ENCODE data around the gene LRRC37A3. TPM values are rescaled to one million over a fixed set of nuclear protein-coding genes. Genes with fewer than 3 reads are reported as not detected.

The LRRC37A3 gene
- total RNA-seq, 4 donors from 2014 or later = 3.9 to 24.3 (median 5.9) TPM

DNA sequence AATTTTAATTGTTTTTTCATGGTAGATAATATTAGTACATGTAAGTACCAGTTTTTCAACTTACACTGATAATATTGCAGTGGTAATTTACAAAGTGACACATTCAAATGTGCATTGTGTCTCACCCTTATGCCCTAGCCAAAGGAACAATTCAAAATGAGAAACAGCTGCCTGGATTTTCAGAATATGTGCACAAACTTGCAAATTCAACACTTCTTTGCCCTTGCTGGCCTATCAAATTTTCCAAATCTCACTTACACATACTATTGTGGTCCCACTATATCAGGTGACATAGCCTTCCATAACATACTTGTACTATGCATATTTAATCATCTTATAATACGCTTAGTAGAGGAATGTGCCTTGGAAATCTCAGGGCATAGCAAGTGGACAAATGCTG lies 32.6 kb upstream of the LRRC37A3 start:
- Histone ChIP-seq H3K36me3 (no peaks in the 10 kb centered on the region), H3K27ac (no peak overlapping the region), H3K27me3 (no peaks in the 10 kb centered on the region), H3K4me1 (no peaks in the 10 kb centered on the region), H3K4me3 (no peak overlapping the region), H3K9me3 (no peaks in the 10 kb centered on the region)
- DNase-seq (ENCODE audit: low spot score in 2 of 2) = no peak
- whole genome bisulfite sequencing = 86% methylated on average over 1 of the region's 1 CpG
- TF ChIP-seq POLR2AphosphoS5 (IDR thresholded peaks at IDR 0.05) = no peak
- no peak for TF ChIP-seq POLR2A (IDR thresholded peaks at IDR 0.05)
- TF ChIP-seq EP300 (IDR thresholded peaks at IDR 0.05) = no peak
- TF ChIP-seq, protein P1, sequence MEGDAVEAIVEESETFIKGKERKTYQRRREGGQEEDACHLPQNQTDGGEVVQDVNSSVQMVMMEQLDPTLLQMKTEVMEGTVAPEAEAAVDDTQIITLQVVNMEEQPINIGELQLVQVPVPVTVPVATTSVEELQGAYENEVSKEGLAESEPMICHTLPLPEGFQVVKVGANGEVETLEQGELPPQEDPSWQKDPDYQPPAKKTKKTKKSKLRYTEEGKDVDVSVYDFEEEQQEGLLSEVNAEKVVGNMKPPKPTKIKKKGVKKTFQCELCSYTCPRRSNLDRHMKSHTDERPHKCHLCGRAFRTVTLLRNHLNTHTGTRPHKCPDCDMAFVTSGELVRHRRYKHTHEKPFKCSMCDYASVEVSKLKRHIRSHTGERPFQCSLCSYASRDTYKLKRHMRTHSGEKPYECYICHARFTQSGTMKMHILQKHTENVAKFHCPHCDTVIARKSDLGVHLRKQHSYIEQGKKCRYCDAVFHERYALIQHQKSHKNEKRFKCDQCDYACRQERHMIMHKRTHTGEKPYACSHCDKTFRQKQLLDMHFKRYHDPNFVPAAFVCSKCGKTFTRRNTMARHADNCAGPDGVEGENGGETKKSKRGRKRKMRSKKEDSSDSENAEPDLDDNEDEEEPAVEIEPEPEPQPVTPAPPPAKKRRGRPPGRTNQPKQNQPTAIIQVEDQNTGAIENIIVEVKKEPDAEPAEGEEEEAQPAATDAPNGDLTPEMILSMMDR (IDR thresholded peaks at IDR 0.05) = no peak

DNA sequence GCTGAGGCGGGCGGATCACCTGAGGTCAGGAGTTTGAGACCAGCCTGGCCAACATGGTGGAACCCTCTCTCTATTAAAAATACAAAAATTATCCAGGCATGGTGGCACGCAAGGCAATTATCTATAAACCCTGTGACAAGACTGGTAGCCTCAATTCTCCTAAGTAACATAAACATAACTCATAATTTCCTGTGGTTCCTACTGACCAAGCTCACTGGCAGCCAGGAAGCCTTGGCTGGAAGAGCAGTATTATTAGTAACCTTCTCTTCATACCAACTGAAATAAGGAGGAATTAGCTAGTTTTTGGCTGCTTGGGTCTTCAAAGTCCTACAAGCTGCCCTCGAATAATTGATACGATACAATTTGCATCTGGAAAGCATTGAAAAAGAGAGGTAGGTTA lies 31.6 kb upstream of the LRRC37A3 start:
- Histone ChIP-seq H3K9me3 (no peaks in the 10 kb centered on the region), H3K27me3 (no peaks in the 10 kb centered on the region), H3K4me1 (no peaks in the 10 kb centered on the region), H3K27ac (no peak overlapping the region), H3K4me3 (no peak overlapping the region), H3K36me3 (no peaks in the 10 kb centered on the region)
- TF ChIP-seq, protein P1 (IDR thresholded peaks at IDR 0.05) = no peak
- TF ChIP-seq POLR2AphosphoS5 (IDR thresholded peaks at IDR 0.05) (no peak), EP300 (IDR thresholded peaks at IDR 0.05) (no peak), POLR2A (IDR thresholded peaks at IDR 0.05) (no peak)
- 98% methylated on average over 5 of the region's 5 CpGs for WGBS
- no peak for DNase-seq (ENCODE audit: low spot score in 2 of 2)

DNA sequence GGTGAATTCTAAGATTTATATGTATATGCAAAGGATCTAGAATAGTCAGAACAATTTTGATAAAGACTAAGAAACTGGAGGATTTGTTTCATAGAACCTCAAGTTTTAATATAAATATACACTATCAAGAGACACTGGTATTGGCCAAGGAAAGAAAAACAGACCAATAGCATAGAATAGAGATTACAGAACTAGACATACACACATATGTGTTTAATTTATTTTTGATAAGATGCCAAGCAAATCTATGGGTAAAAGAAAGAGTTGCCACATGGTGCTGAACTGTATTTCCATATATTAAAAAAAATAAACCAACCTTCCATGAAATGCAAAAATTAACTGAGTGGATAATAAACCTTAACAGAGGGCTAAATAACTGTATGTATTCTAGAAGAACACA lies 27.9 kb upstream of the LRRC37A3 start:
- no peaks in the 10 kb centered on the region for H3K9me3 ChIP-seq
- no peaks in the 10 kb centered on the region for H3K27me3 ChIP-seq
- H3K27ac ChIP-seq = no peak overlapping the region
- no peaks in the 10 kb centered on the region for H3K4me1 ChIP-seq
- TF ChIP-seq POLR2A (IDR thresholded peaks at IDR 0.05) = no peak
- H3K36me3 ChIP-seq = no peaks in the 10 kb centered on the region
- H3K4me3 ChIP-seq = no peak overlapping the region
- DNase-seq (ENCODE audit: low spot score in 2 of 2) = no peak

DNA sequence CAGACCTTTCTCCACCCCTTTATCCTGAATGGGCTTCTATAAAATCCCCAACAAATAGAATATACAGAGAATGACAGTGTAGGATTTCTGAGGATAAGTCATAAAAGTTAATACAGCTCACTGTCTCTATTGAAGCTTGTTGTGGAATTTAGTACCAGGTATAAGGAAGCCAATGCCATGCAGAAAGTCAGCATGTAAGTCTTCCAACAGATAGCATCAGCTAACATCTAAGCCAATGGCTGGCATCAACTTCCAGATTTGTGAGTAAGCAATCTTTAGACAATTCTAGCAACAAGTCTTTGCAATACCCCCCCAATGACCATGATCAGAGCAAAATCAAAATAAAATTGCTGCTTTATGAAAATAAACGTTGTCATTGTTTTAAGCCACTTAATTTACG lies 22.5 kb upstream of the LRRC37A3 start:
- Histone ChIP-seq H3K9me3 (no peaks in the 10 kb centered on the region), H3K4me3 (no peak overlapping the region), H3K27me3 (no peaks in the 10 kb centered on the region), H3K27ac (no peak overlapping the region), H3K36me3 (no peaks in the 10 kb centered on the region), H3K4me1 (peaks cover 4% of the 10 kb centered on the region)
- TF ChIP-seq POLR2A (IDR thresholded peaks at IDR 0.05) (no peak), POLR2AphosphoS5 (IDR thresholded peaks at IDR 0.05) (no peak), EP300 (IDR thresholded peaks at IDR 0.05) (no peak)
- TF ChIP-seq, protein P1 (IDR thresholded peaks at IDR 0.05) = no peak
- 72% methylated on average over 2 of the region's 2 CpGs for WGBS
- no peak for DNase-seq (ENCODE audit: low spot score in 2 of 2)

DNA sequence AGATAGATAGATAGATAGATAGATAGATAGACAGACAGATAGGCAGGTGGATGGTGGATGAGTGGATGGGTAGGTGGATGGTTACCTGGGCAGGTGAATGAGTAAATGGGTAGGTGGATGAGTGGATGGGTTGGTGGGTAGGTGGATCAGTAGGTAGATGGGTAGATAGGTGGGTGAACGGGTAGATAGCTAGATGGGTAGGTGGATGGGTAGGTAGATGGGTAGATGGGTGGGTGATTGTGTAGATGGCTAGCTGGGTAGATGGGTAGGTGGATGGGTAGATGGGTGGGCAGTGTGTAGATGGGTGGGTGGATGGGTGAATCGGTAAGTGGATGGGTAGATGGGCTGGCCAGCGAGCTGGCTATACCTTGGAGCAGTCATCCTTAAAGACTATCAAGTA lies 21.8 kb upstream of the LRRC37A3 start:
- 94% methylated on average over 3 of the region's 3 CpGs for WGBS
- Histone ChIP-seq H3K27me3 (no peaks in the 10 kb centered on the region), H3K4me3 (no peak overlapping the region), H3K36me3 (no peaks in the 10 kb centered on the region), H3K4me1 (peaks cover 4% of the 10 kb centered on the region), H3K9me3 (no peaks in the 10 kb centered on the region), H3K27ac (no peak overlapping the region)
- TF ChIP-seq, protein P1 (IDR thresholded peaks at IDR 0.05) = no peak
- TF ChIP-seq EP300 (IDR thresholded peaks at IDR 0.05) = no peak
- TF ChIP-seq POLR2A (IDR thresholded peaks at IDR 0.05) = no peak
- no peak for TF ChIP-seq POLR2AphosphoS5 (IDR thresholded peaks at IDR 0.05)
- DNase-seq (ENCODE audit: low spot score in 2 of 2) = no peak

DNA sequence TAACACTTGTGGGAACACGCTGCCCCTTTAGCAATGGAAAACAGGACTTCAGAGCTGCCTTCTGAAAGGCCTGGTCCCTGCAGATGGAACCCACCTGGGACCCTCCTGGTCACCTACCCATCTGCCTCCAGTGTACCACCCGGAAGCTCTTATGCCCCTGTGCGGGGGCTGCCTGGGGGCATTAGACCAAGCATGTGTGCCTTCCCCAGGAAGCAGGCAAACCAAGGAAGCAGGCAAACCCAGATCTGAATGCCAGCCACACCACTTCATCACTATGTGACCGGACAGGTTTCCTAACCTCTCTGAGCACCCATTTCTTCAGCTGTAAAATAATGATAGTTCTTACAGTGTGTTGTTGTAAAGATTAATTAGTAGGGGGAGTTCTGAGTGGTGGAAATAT lies 20.8 kb upstream of the LRRC37A3 start:
- no peaks in the 10 kb centered on the region for H3K9me3 ChIP-seq
- no peak for DNase-seq (ENCODE audit: low spot score in 2 of 2)
- H3K27ac ChIP-seq = no peak overlapping the region
- H3K4me3 ChIP-seq = no peak overlapping the region
- no peaks in the 10 kb centered on the region for H3K36me3 ChIP-seq
- H3K27me3 ChIP-seq = no peaks in the 10 kb centered on the region
- 81% methylated on average over 4 of the region's 4 CpGs for WGBS
- no peak for TF ChIP-seq POLR2A (IDR thresholded peaks at IDR 0.05)
- no peak for TF ChIP-seq EP300 (IDR thresholded peaks at IDR 0.05)
- TF ChIP-seq POLR2AphosphoS5 (IDR thresholded peaks at IDR 0.05) = no peak
- TF ChIP-seq, protein P1 (IDR thresholded peaks at IDR 0.05) = no peak
- peaks cover 4% of the 10 kb centered on the region for H3K4me1 ChIP-seq

Data from suprapubic skin (tissue), 4 donors.